ENCODE results near the gene SLC25A48. TPM values are rescaled to one million over a fixed set of nuclear protein-coding genes. Genes with fewer than 3 reads are reported as not detected.

SLC25A48 gene
- total RNA-seq, 5 donors from 2014 or later (not counting 1 experiment from before 2014, with no cell fraction given) = not detected

- no peaks in the 10 kb centered on the region for H3K4me1 Mint-ChIP-seq
- no peaks in the 10 kb centered on the region for H3K9me3 Mint-ChIP-seq
- DNase-seq = no peak
- H3K36me3 Mint-ChIP-seq = no peaks in the 10 kb centered on the region
- Histone ChIP-seq H3K9me3 (no peaks in the 10 kb centered on the region), H3K4me3 (ENCODE audit: control insufficient read depth in 1 of 2, extremely low read depth in 1 of 2, low read length in 1 of 2) (no peak overlapping the region), H3K36me3 (ENCODE audit: control insufficient read depth in 2 of 2, extremely low read depth in 1 of 2, insufficient read depth in 1 of 2, low read length in 1 of 2) (no peaks in the 10 kb centered on the region), H3K27me3 (replicated peaks in 1 of 2; ENCODE audit: control insufficient read depth in 2 of 2, extremely low read depth in 1 of 2, insufficient read depth in 2 of 2, low read length in 1 of 2) (peaks cover 0 to 20% of the 10 kb centered on the region in 2 experiments), H3K4me1 (ENCODE audit: control insufficient read depth in 1 of 2, extremely low read depth in 1 of 2, insufficient read depth in 2 of 2, low read length in 2 of 2) (no peaks in the 10 kb centered on the region), H3K27ac (ENCODE audit: low read length) (no peak overlapping the region)
- POLR2A ChIA-PET = no interaction called here
- CTCF ChIA-PET = no interaction called here
- H3K4me3 Mint-ChIP-seq = no peak overlapping the region
- H3K27ac Mint-ChIP-seq = no peak overlapping the region
- H3K27me3 Mint-ChIP-seq = peaks cover 24 to 32% of the 10 kb centered on the region in 2 donors
- ATAC-seq (replicated peaks in 1 of 4) = no peak
- no CpG with 5 or more reads among the region's 1 CpG for WGBS (ENCODE audit: insufficient coverage)
These were observed 70.7 kb downstream of the SLC25A48 start for GRCh38 chr5:135905144-135905543.

GRCh38 chr5:135913713-135914626 is 79.5 kb downstream of the SLC25A48 start:
- Mint-ChIP-seq H3K9me3 (no peaks in the 10 kb centered on the region), H3K27ac (peak overlapping the region in 1 of 2 donors; percentile 12), H3K4me3 (no peak overlapping the region), H3K4me1 (peaks cover 0 to 16% (median 8%) of the 10 kb centered on the region in 3 donors), H3K36me3 (no peaks in the 10 kb centered on the region), H3K27me3 (peaks cover 45 to 51% of the 10 kb centered on the region in 2 donors)
- Histone ChIP-seq H3K4me3 (ENCODE audit: control insufficient read depth in 1 of 2, extremely low read depth in 1 of 2, low read length in 1 of 2) (no peak overlapping the region), H3K9me3 (no peaks in the 10 kb centered on the region), H3K36me3 (ENCODE audit: control insufficient read depth in 2 of 2, extremely low read depth in 1 of 2, insufficient read depth in 1 of 2, low read length in 1 of 2) (no peaks in the 10 kb centered on the region), H3K4me1 (ENCODE audit: control insufficient read depth in 1 of 2, extremely low read depth in 1 of 2, insufficient read depth in 2 of 2, low read length in 2 of 2) (no peaks in the 10 kb centered on the region), H3K27me3 (replicated peaks in 1 of 2; ENCODE audit: control insufficient read depth in 2 of 2, extremely low read depth in 1 of 2, insufficient read depth in 2 of 2, low read length in 1 of 2) (peaks cover 6 to 18% of the 10 kb centered on the region in 2 experiments), H3K27ac (ENCODE audit: low read length) (no peak overlapping the region)
- CTCF ChIA-PET = no interaction called here
- ATAC-seq (replicated peaks in 1 of 4) (no peak), DNase-seq (no peak)
- 42% methylated on average over 2 of the region's 4 CpGs for WGBS (ENCODE audit: insufficient coverage)
- POLR2A ChIA-PET = no interaction called here

- no peak for ATAC-seq (replicated peaks in 1 of 4)
- CTCF ChIA-PET = no interaction called here
These were observed 81.1 kb downstream of the SLC25A48 start for GRCh38 chr5:135915466-135916001.

GRCh38 chr5:135916638-135917263 is 82.3 kb downstream of the SLC25A48 start:
- Histone ChIP-seq H3K4me3 (ENCODE audit: control insufficient read depth in 1 of 2, extremely low read depth in 1 of 2, low read length in 1 of 2) (no peak overlapping the region), H3K9me3 (no peaks in the 10 kb centered on the region), H3K27me3 (replicated peaks in 1 of 2; ENCODE audit: control insufficient read depth in 2 of 2, extremely low read depth in 1 of 2, insufficient read depth in 2 of 2, low read length in 1 of 2) (peaks cover 3 to 6% of the 10 kb centered on the region in 2 experiments), H3K27ac (ENCODE audit: low read length) (no peak overlapping the region), H3K4me1 (ENCODE audit: control insufficient read depth in 1 of 2, extremely low read depth in 1 of 2, insufficient read depth in 2 of 2, low read length in 2 of 2) (no peaks in the 10 kb centered on the region), H3K36me3 (ENCODE audit: control insufficient read depth in 2 of 2, extremely low read depth in 1 of 2, insufficient read depth in 1 of 2, low read length in 1 of 2) (no peaks in the 10 kb centered on the region)
- DNase-seq (peak in 1 of 35 experiments; percentile 16), ATAC-seq (replicated peaks in 1 of 4) (peak in 1 of 4 experiments; percentile 17)
- Mint-ChIP-seq H3K9me3 (no peaks in the 10 kb centered on the region), H3K4me3 (no peak overlapping the region), H3K27me3 (peaks cover 28 to 36% of the 10 kb centered on the region in 2 donors), H3K27ac (no peak overlapping the region), H3K36me3 (no peaks in the 10 kb centered on the region), H3K4me1 (peaks cover 0 to 16% (median 8%) of the 10 kb centered on the region in 3 donors)
- ChIA-PET POLR2A (no interaction called here), CTCF (no interaction called here)
- 47% methylated on average over 6 of the region's 8 CpGs for WGBS (ENCODE audit: insufficient coverage)

More at GRCh38 chr5:135915466-135916001, 81.1 kb downstream of the SLC25A48 start:
- peaks cover 6 to 13% of the 10 kb centered on the region in 2 experiments for H3K27me3 ChIP-seq (replicated peaks in 1 of 2; ENCODE audit: control insufficient read depth in 2 of 2, extremely low read depth in 1 of 2, insufficient read depth in 2 of 2, low read length in 1 of 2)
- no peak overlapping the region for H3K4me3 ChIP-seq (ENCODE audit: control insufficient read depth in 1 of 2, extremely low read depth in 1 of 2, low read length in 1 of 2)
- 100% methylated on average over 2 of the region's 5 CpGs for WGBS (ENCODE audit: insufficient coverage)
- no peak overlapping the region for H3K4me3 Mint-ChIP-seq
- peaks cover 0 to 16% (median 8%) of the 10 kb centered on the region in 3 donors for H3K4me1 Mint-ChIP-seq
- H3K9me3 Mint-ChIP-seq = no peaks in the 10 kb centered on the region
- no peaks in the 10 kb centered on the region for H3K36me3 Mint-ChIP-seq
- no peaks in the 10 kb centered on the region for H3K4me1 ChIP-seq (ENCODE audit: control insufficient read depth in 1 of 2, extremely low read depth in 1 of 2, insufficient read depth in 2 of 2, low read length in 2 of 2)
- H3K27me3 Mint-ChIP-seq = peaks cover 30 to 42% of the 10 kb centered on the region in 2 donors
- DNase-seq = no peak
- POLR2A ChIA-PET = no interaction called here
- H3K36me3 ChIP-seq (ENCODE audit: control insufficient read depth in 2 of 2, extremely low read depth in 1 of 2, insufficient read depth in 1 of 2, low read length in 1 of 2) = no peaks in the 10 kb centered on the region
- no peak overlapping the region for H3K27ac ChIP-seq (ENCODE audit: low read length)
- no peak overlapping the region for H3K27ac Mint-ChIP-seq
- H3K9me3 ChIP-seq = no peaks in the 10 kb centered on the region

- H3K27me3 ChIP-seq (replicated peaks in 1 of 2; ENCODE audit: control insufficient read depth in 2 of 2, extremely low read depth in 1 of 2, insufficient read depth in 2 of 2, low read length in 1 of 2) = peaks cover 0 to 5% of the 10 kb centered on the region in 2 experiments
- no peaks in the 10 kb centered on the region for H3K36me3 Mint-ChIP-seq
- peaks cover 0 to 4% (median 0%) of the 10 kb centered on the region in 3 donors for H3K4me1 Mint-ChIP-seq
- CTCF ChIA-PET = interaction anchor here in 1 of 2 donors (0.6 kb wide), 1 partner anchor 415 kb away, joined by 9 read pairs; no protein-coding TSS in a partner anchor
- H3K27me3 Mint-ChIP-seq = peaks cover 41 to 42% of the 10 kb centered on the region in 2 donors
- POLR2A ChIA-PET = no interaction called here
- H3K9me3 ChIP-seq = no peaks in the 10 kb centered on the region
- no peak for DNase-seq
- ATAC-seq (replicated peaks in 1 of 4) = no peak
- no peak overlapping the region for H3K4me3 ChIP-seq (ENCODE audit: control insufficient read depth in 1 of 2, extremely low read depth in 1 of 2, low read length in 1 of 2)
- no peaks in the 10 kb centered on the region for H3K36me3 ChIP-seq (ENCODE audit: control insufficient read depth in 2 of 2, extremely low read depth in 1 of 2, insufficient read depth in 1 of 2, low read length in 1 of 2)
- no peak overlapping the region for H3K27ac Mint-ChIP-seq
- WGBS (ENCODE audit: insufficient coverage) = no CpG with 5 or more reads among the region's 3 CpGs
- no peaks in the 10 kb centered on the region for H3K4me1 ChIP-seq (ENCODE audit: control insufficient read depth in 1 of 2, extremely low read depth in 1 of 2, insufficient read depth in 2 of 2, low read length in 2 of 2)
- no peak overlapping the region for H3K4me3 Mint-ChIP-seq
- no peak overlapping the region for H3K27ac ChIP-seq (ENCODE audit: low read length)
- no peaks in the 10 kb centered on the region for H3K9me3 Mint-ChIP-seq
These were observed 85.7 kb downstream of the SLC25A48 start for GRCh38 chr5:135920199-135920598.

- no peak for ATAC-seq (replicated peaks in 1 of 4)
- Mint-ChIP-seq H3K27ac (no peak overlapping the region), H3K36me3 (no peaks in the 10 kb centered on the region), H3K27me3 (peaks cover 40 to 46% of the 10 kb centered on the region in 2 donors), H3K4me1 (peaks cover 0 to 3% (median 0%) of the 10 kb centered on the region in 3 donors), H3K4me3 (no peak overlapping the region), H3K9me3 (no peaks in the 10 kb centered on the region)
- POLR2A ChIA-PET = no interaction called here
- Histone ChIP-seq H3K9me3 (no peaks in the 10 kb centered on the region), H3K4me1 (ENCODE audit: control insufficient read depth in 1 of 2, extremely low read depth in 1 of 2, insufficient read depth in 2 of 2, low read length in 2 of 2) (no peaks in the 10 kb centered on the region), H3K36me3 (ENCODE audit: control insufficient read depth in 2 of 2, extremely low read depth in 1 of 2, insufficient read depth in 1 of 2, low read length in 1 of 2) (no peaks in the 10 kb centered on the region), H3K4me3 (ENCODE audit: control insufficient read depth in 1 of 2, extremely low read depth in 1 of 2, low read length in 1 of 2) (no peak overlapping the region), H3K27ac (ENCODE audit: low read length) (no peak overlapping the region), H3K27me3 (replicated peaks in 1 of 2; ENCODE audit: control insufficient read depth in 2 of 2, extremely low read depth in 1 of 2, insufficient read depth in 2 of 2, low read length in 1 of 2) (peaks cover 0 to 5% of the 10 kb centered on the region in 2 experiments)
- CTCF ChIA-PET = no interaction called here
- no CpG with 5 or more reads among the region's 1 CpG for WGBS (ENCODE audit: insufficient coverage)
- DNase-seq = no peak
These were observed 86.9 kb downstream of the SLC25A48 start for GRCh38 chr5:135921388-135921787.

Measured in T-cell (primary cell).